Calu3 (cell line): ENCODE data around the gene TMEM273. TPM values are rescaled to one million over a fixed set of nuclear protein-coding genes. Genes with fewer than 3 reads are reported as not detected.

ENCODE experiments used
- BruUV-seq: library from RNA; stranded (reverse); fragments of 400-500 nt; replicated peaks from 2 replicates; lab custom pipeline; 2021; lab: Mats Ljungman, UMichigan
- CTCF ChIA-PET: fragments of 300-600 bp; sonication (Branson Sonifier 250); formaldehyde crosslinking; loops from one replicate; lab custom pipeline; 2022; ENCODE audit warnings: antibody characterized with exemption; lab: Charles Lee
- DNase-seq: peaks from one replicate; pipeline ENCODE4 v3.0.0; 2022
- H3K27ac Mint-ChIP-seq: one replicate; pipeline ENCODE4 v1.8.0; 2022; ENCODE audit warnings: mixed read lengths; ENCODE audit not compliant: unreplicated experiment
- H3K27me3 Mint-ChIP-seq: one replicate; pipeline ENCODE4 v1.8.0; 2022; ENCODE audit warnings: mixed read lengths; ENCODE audit not compliant: unreplicated experiment
- H3K36me3 Mint-ChIP-seq: one replicate; pipeline ENCODE4 v1.8.0; 2022; ENCODE audit warnings: mild to moderate bottlenecking, moderate library complexity, mixed read lengths; ENCODE audit not compliant: insufficient read depth, unreplicated experiment
- H3K4me1 Mint-ChIP-seq: one replicate; pipeline ENCODE4 v1.8.0; 2022; ENCODE audit warnings: mild to moderate bottlenecking, low read depth, mixed read lengths; ENCODE audit not compliant: unreplicated experiment
- H3K4me3 Mint-ChIP-seq: one replicate; pipeline ENCODE4 v1.8.0; 2022; ENCODE audit warnings: mild to moderate bottlenecking, low read depth, moderate library complexity, mixed read lengths; ENCODE audit not compliant: unreplicated experiment
- H3K9me3 Mint-ChIP-seq: one replicate; pipeline ENCODE4 v1.8.0; 2022; ENCODE audit warnings: low read depth, mixed read lengths; ENCODE audit not compliant: unreplicated experiment
- CTCF ChIP-seq: fragments of 200-600 bp; IDR thresholded peaks from one replicate; pipeline ENCODE4 v1.8.0; 2022; ENCODE audit warnings: antibody characterized with exemption; ENCODE audit not compliant: unreplicated experiment
- intact Hi-C: fragments of 100-400 bp; cut with micrococcal nuclease; formaldehyde crosslinking; loops from one replicate; pipeline ENCODE4 v1.10.0; 2022; ENCODE audit not compliant: unreplicated experiment
- total RNA-seq: library from RNA; stranded (reverse); gene quantifications from 2 replicates; pipeline ENCODE4 v1.2.3, GENCODE V29; 2022

The TMEM273 gene
- total RNA-seq, 1 experiment from 2014 or later = not detected

GRCh38 chr10:49153971-49154370 lies 34.2 kb downstream of the TMEM273 start:
- Mint-ChIP-seq H3K9me3 (no peaks in the 10 kb centered on the region), H3K36me3 (no peaks in the 10 kb centered on the region), H3K4me1 (no peaks in the 10 kb centered on the region), H3K27me3 (peaks cover 91% of the 10 kb centered on the region), H3K27ac (no peak overlapping the region), H3K4me3 (no peak overlapping the region)
- intact Hi-C loops = no loop called here
- TF ChIP-seq CTCF = no peak
- no TSS peak for BruUV-seq
- no peak for DNase-seq
- CTCF ChIA-PET = no interaction called here

DNA sequence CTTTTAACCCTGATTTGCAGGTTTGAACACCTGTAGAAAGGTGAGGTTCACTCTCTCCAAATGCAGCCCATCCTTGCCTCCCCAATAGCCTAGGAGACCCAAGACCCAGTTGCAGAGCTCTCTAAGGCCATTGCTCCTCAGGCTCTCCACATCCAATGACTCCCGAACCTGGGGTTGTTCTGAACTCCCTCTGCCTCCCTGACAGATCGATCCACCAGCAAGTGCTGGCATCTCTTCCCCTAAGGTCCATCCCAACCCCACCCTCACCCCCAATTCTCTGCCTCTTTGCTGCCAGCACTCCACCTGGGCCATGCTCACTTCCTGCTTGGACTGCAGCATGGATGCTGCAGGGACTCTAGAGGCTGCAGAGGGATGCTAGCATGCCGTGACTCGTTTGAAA lies 35.1 kb downstream of the TMEM273 start:
- Mint-ChIP-seq H3K27ac (no peak overlapping the region), H3K27me3 (peaks cover 93% of the 10 kb centered on the region), H3K4me3 (no peak overlapping the region), H3K4me1 (no peaks in the 10 kb centered on the region), H3K36me3 (no peaks in the 10 kb centered on the region), H3K9me3 (no peaks in the 10 kb centered on the region)
- CTCF ChIA-PET = no interaction called here
- intact Hi-C loops = no loop called here
- no peak for TF ChIP-seq CTCF
- BruUV-seq = no TSS peak
- DNase-seq = no peak

DNA sequence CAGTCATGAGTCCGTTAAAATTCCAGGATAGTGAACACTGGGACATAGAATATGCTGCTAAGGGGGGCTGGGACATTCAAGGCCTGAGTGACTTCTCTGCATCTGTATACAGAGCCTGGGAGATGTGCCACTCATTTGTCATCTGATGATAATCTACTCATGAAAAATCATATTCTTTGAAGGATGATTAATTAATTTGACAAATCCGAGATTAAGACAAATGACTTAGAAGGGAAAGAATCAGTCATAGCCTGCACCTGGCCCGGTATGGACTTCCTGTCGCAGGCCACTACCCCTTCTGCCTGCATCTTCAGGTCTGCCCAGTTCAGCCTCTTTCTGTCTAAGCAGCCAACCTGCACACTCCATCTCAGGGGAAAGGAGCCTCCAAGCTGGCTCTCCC lies 35.5 kb downstream of the TMEM273 start:
- Mint-ChIP-seq H3K27me3 (peaks cover 93% of the 10 kb centered on the region), H3K4me3 (no peak overlapping the region), H3K27ac (no peak overlapping the region), H3K36me3 (no peaks in the 10 kb centered on the region), H3K4me1 (no peaks in the 10 kb centered on the region), H3K9me3 (no peaks in the 10 kb centered on the region)
- BruUV-seq = no TSS peak
- CTCF ChIA-PET = no interaction called here
- no peak for DNase-seq
- intact Hi-C loops = no loop called here
- TF ChIP-seq CTCF = no peak

DNA sequence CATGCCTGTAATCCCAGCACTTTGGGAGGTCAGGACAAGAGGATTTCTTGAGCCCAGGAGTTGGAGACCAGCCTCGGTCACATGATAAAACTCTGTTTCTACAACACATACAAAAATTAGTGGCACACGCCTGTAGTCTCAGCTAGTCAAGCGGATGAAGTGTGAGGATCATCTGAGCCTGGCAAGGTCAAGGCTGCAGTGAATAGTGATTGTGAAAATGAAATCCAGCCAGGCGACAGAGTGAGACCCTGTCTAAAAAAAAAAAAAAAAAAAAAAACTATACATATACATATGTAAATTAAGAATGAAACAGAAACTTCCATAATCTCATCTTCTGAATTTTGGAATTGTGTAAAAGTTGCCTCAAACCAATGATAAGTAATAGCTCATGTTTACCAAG lies 36.2 kb downstream of the TMEM273 start:
- H3K27ac Mint-ChIP-seq = no peak overlapping the region
- no peaks in the 10 kb centered on the region for H3K9me3 Mint-ChIP-seq
- CTCF ChIA-PET = no interaction called here
- TF ChIP-seq CTCF = no peak
- DNase-seq = no peak
- intact Hi-C loops = no loop called here
- no peaks in the 10 kb centered on the region for H3K36me3 Mint-ChIP-seq
- H3K4me1 Mint-ChIP-seq = no peaks in the 10 kb centered on the region
- BruUV-seq = no TSS peak
- H3K27me3 Mint-ChIP-seq = peaks cover 93% of the 10 kb centered on the region
- H3K4me3 Mint-ChIP-seq = no peak overlapping the region

DNA sequence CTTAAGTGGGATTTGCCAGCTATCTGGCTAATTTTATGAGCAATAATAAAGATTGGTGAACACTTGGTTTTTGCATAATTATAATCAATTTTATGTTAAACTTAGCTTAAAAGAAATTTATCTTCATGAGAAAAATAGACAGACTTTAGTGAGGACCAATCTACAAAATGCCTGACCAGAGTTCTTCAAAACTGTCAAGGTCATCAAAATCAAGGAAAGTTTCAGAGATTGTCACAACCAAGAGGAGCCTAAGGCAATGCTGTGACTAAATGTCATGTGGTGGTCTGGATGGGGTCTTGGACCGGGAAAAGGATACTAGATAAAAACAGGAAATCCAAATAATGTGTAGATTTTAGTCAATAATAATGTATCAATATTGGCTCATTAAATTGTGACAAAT lies 36.7 kb downstream of the TMEM273 start:
- Mint-ChIP-seq H3K27me3 (peaks cover 93% of the 10 kb centered on the region), H3K4me1 (no peaks in the 10 kb centered on the region), H3K36me3 (no peaks in the 10 kb centered on the region), H3K9me3 (no peaks in the 10 kb centered on the region), H3K4me3 (no peak overlapping the region), H3K27ac (no peak overlapping the region)
- intact Hi-C loops = no loop called here
- no peak for TF ChIP-seq CTCF
- CTCF ChIA-PET = no interaction called here
- DNase-seq = no peak
- BruUV-seq = no TSS peak
